Measurements from ENCODE around the gene CASP12. TPM values are rescaled to one million over a fixed set of nuclear protein-coding genes. Genes with fewer than 3 reads are reported as not detected.

CASP12 gene
- polyA plus RNA-seq, 2 of the 4 experiments (the other 2 are of a cell fraction), result not detected

DNA sequence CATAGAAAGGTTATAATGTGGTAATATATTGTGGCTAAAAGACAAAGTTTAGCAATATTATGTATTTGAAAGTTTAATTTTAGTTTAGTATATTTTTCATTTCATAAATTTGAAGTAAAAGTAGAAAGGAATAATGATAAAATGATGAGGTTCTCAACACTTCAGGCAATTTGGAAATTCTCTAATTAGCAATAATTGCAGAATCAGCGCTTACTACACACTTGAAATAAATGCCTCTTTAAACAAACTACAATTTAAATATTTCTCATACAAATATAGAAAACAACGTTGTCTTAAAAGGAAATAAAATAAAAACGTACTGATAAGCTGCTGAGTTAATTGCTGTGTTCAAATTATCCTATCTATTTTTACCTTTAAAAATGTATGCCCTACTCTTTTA lies 25.9 kb downstream of the CASP12 start:
- no peak for FAIRE-seq
- Histone ChIP-seq H3K4me1 (no peaks in the 10 kb centered on the region), H3K27ac (no peak overlapping the region), H3K9me3 (no peaks in the 10 kb centered on the region), H3K4me2 (no peak overlapping the region), H3K4me3 (no peak overlapping the region)
- TF ChIP-seq, protein P1, sequence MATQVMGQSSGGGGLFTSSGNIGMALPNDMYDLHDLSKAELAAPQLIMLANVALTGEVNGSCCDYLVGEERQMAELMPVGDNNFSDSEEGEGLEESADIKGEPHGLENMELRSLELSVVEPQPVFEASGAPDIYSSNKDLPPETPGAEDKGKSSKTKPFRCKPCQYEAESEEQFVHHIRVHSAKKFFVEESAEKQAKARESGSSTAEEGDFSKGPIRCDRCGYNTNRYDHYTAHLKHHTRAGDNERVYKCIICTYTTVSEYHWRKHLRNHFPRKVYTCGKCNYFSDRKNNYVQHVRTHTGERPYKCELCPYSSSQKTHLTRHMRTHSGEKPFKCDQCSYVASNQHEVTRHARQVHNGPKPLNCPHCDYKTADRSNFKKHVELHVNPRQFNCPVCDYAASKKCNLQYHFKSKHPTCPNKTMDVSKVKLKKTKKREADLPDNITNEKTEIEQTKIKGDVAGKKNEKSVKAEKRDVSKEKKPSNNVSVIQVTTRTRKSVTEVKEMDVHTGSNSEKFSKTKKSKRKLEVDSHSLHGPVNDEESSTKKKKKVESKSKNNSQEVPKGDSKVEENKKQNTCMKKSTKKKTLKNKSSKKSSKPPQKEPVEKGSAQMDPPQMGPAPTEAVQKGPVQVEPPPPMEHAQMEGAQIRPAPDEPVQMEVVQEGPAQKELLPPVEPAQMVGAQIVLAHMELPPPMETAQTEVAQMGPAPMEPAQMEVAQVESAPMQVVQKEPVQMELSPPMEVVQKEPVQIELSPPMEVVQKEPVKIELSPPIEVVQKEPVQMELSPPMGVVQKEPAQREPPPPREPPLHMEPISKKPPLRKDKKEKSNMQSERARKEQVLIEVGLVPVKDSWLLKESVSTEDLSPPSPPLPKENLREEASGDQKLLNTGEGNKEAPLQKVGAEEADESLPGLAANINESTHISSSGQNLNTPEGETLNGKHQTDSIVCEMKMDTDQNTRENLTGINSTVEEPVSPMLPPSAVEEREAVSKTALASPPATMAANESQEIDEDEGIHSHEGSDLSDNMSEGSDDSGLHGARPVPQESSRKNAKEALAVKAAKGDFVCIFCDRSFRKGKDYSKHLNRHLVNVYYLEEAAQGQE (IDR thresholded peaks at IDR 0.05), result no peak
- peak; percentile 66 for TF ChIP-seq MAFK (IDR thresholded peaks at IDR 0.05; ENCODE audit: partially characterized antibody)
- ChIA-PET POLR2A (no interaction called here), CTCF (no interaction called here)
- WGBS (ENCODE audit: missing lambda C conversion rate), result 26% methylated on average over 3 of the region's 3 CpGs
- no peak for DNase-seq (ENCODE audit: low read depth in 1 of 2, low spot score in 1 of 2)
- ATAC-seq, result no peak

DNA sequence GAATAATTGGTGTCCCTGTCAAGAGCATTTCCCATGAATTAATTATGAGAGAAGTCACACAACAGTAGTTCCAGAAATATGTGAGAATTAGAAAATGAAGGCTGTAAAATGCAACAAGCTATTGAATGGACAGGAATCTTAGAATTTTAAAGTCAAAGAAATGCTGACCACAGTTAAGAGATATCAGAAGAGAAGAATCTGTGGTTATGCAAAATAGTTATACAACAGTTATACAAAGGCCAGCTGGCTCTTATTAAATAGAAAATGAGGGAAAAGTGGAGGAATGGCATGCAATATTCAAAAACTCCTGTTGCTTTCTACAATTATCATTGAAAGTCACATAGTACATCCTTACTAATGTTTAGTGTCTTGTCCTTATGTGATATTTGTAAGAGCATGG lies 27.4 kb downstream of the CASP12 start:
- no peak for FAIRE-seq

DNA sequence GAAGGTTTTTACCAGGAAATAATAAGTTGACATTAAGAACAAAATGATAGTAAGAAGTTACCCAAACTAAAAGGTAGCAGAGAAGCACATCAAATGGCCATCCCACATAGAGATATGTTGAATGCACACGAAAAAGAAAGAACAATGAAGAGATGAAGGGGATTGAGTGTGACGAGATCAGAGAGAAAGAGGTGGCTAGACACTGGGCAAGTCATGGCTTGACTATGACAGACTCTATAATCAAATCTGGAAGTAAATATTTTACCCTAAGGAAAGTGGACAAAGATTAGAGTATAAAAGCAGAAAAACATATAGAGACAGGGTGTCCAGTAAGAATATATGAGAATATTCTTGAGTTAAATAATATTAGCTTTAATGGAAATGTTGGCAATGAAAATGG lies 31.4 kb downstream of the CASP12 start:
- FAIRE-seq (no peak), DNase-seq (ENCODE audit: low read depth in 1 of 2, low spot score in 1 of 2) (no peak), ATAC-seq (no peak)
- H3K27ac ChIP-seq, result no peak overlapping the region
- no peaks in the 10 kb centered on the region for H3K4me1 ChIP-seq
- POLR2A ChIA-PET, result no interaction called here
- H3K4me2 ChIP-seq, result no peak overlapping the region
- no peaks in the 10 kb centered on the region for H3K9me3 ChIP-seq
- TF ChIP-seq SREBF2 (IDR thresholded peaks at IDR 0.05) (no peak), HOXB5 (CRISPR knock-in tag; IDR thresholded peaks at IDR 0.05) (no peak), ZSCAN20 (CRISPR knock-in tag; IDR thresholded peaks at IDR 0.05) (no peak), RCOR1 (IDR thresholded peaks at IDR 0.05; ENCODE audit: low read depth, low read length) (no peak), RAD21 (conservative IDR thresholded peaks at IDR 0.05 in 1 of 2, IDR thresholded peaks at IDR 0.05 in 1 of 2) (no peak), MAFK (IDR thresholded peaks at IDR 0.05; ENCODE audit: partially characterized antibody) (no peak), HOXB13 (CRISPR knock-in tag; IDR thresholded peaks at IDR 0.05; ENCODE audit: low read depth) (no peak), ZNF302 (CRISPR knock-in tag; IDR thresholded peaks at IDR 0.05) (no peak), RNF2 (IDR thresholded peaks at IDR 0.05; ENCODE audit: borderline replicate concordance, low read depth) (no peak), CBX8 (IDR thresholded peaks at IDR 0.05) (no peak), CEBPB (IDR thresholded peaks at IDR 0.05) (no peak), BHLHE40 (IDR thresholded peaks at IDR 0.05; ENCODE audit: low read depth, low read length) (no peak), POLR2A (IDR thresholded peaks at IDR 0.05; ENCODE audit: low read length) (no peak)
- TF ChIP-seq, protein P2, sequence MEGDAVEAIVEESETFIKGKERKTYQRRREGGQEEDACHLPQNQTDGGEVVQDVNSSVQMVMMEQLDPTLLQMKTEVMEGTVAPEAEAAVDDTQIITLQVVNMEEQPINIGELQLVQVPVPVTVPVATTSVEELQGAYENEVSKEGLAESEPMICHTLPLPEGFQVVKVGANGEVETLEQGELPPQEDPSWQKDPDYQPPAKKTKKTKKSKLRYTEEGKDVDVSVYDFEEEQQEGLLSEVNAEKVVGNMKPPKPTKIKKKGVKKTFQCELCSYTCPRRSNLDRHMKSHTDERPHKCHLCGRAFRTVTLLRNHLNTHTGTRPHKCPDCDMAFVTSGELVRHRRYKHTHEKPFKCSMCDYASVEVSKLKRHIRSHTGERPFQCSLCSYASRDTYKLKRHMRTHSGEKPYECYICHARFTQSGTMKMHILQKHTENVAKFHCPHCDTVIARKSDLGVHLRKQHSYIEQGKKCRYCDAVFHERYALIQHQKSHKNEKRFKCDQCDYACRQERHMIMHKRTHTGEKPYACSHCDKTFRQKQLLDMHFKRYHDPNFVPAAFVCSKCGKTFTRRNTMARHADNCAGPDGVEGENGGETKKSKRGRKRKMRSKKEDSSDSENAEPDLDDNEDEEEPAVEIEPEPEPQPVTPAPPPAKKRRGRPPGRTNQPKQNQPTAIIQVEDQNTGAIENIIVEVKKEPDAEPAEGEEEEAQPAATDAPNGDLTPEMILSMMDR (IDR thresholded peaks at IDR 0.05), result no peak
- TF ChIP-seq, protein P3, sequence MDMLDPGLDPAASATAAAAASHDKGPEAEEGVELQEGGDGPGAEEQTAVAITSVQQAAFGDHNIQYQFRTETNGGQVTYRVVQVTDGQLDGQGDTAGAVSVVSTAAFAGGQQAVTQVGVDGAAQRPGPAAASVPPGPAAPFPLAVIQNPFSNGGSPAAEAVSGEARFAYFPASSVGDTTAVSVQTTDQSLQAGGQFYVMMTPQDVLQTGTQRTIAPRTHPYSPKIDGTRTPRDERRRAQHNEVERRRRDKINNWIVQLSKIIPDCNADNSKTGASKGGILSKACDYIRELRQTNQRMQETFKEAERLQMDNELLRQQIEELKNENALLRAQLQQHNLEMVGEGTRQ (IDR thresholded peaks at IDR 0.05), result no peak
- TF ChIP-seq, protein P4, sequence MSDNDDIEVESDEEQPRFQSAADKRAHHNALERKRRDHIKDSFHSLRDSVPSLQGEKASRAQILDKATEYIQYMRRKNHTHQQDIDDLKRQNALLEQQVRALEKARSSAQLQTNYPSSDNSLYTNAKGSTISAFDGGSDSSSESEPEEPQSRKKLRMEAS (IDR thresholded peaks at IDR 0.05), result no peak
- CTCF ChIA-PET, result no interaction called here
- no peak overlapping the region for H3K4me3 ChIP-seq
- 5% methylated on average over 2 of the region's 2 CpGs for WGBS (ENCODE audit: missing lambda C conversion rate)

More for the DNA sequence above, 27.4 kb downstream of the CASP12 start:
- Histone ChIP-seq H3K9me3 (no peaks in the 10 kb centered on the region), H3K4me1 (no peaks in the 10 kb centered on the region), H3K4me3 (no peak overlapping the region), H3K4me2 (no peak overlapping the region), H3K27ac (no peak overlapping the region)
- DNase-seq (ENCODE audit: low read depth in 1 of 2, low spot score in 1 of 2) (no peak), ATAC-seq (no peak)
- CTCF ChIA-PET, result no interaction called here
- POLR2A ChIA-PET, result no interaction called here
- TF ChIP-seq RCOR1 (IDR thresholded peaks at IDR 0.05; ENCODE audit: low read depth, low read length), result no peak
